H1 (cell line): Measurements from ENCODE around the gene TP53I3. TPM values are rescaled to one million over a fixed set of nuclear protein-coding genes. Genes with fewer than 3 reads are reported as not detected.

Source experiments
- ATF2 ChIP-seq: IDR thresholded peaks from 2 replicates; pipeline ENCODE4 v1.6.1; 2012; ENCODE audit warnings: low read length, inconsistent platforms
- BACH1 ChIP-seq: IDR thresholded peaks from 2 replicates; pipeline ENCODE4 v1.6.1; 2012; ENCODE audit warnings: low read length, improper control_type of control experiment
- BCL11A ChIP-seq, 2 experiments: IDR thresholded peaks; one replicate each; pipeline ENCODE4 v1.6.1; 2011; ENCODE audit warnings: low read depth in 2 of 2, low read length in 2 of 2, mild to moderate bottlenecking in 2 of 2
- CEBPB ChIP-seq: IDR thresholded peaks from 2 replicates; pipeline ENCODE4 v1.6.1; 2012; ENCODE audit warnings: low read depth, low read length
- FOSL1 ChIP-seq: IDR thresholded peaks from 2 replicates; pipeline ENCODE4 v1.6.1; 2011; ENCODE audit warnings: mild to moderate bottlenecking, low read depth, low read length, moderate library complexity; ENCODE audit not compliant: insufficient read depth
- POLR2AphosphoS5 ChIP-seq: IDR thresholded peaks from 2 replicates; pipeline ENCODE4 v1.6.1; 2011; ENCODE audit warnings: low read depth, low read length
- TAF1 ChIP-seq: IDR thresholded peaks from 2 replicates; pipeline ENCODE4 v1.6.1; 2011; ENCODE audit warnings: mild to moderate bottlenecking, low read depth, low read length
- TAF7 ChIP-seq: optimal IDR thresholded peaks from 2 replicates; pipeline ENCODE3; 2011; ENCODE audit warnings: low read depth, mild to moderate bottlenecking, inconsistent platforms, low read length, moderate library complexity, borderline replicate concordance
- YY1 ChIP-seq: IDR thresholded peaks from 2 replicates; pipeline ENCODE4 v1.6.1; 2011; ENCODE audit warnings: low read depth, mild to moderate bottlenecking, low read length
- polyA plus RNA-seq, 7 experiments: library from polyadenylated mRNA; depleted of rRNA in 3 of 7; stranded (reverse) in 5 of 7; unstranded in 2 of 7; fragments of >200 nt in 5 of 7; fragments of 200-250 nt in 2 of 7; gene quantifications; 1 replicate in 5 of 7; 2 replicates in 1 of 7; 4 replicates in 1 of 7; pipeline versions ENCODE4 v1.2.1 to v1.2.3, GENCODE V29; 2011 to 2013; ENCODE audit warnings: missing spikeins in 2 of 7, mixed read lengths in 2 of 7
- total RNA-seq: library from RNA; stranded (reverse); fragmentation: NEBNext Ultra II Directional; extraction: Animal tissue kit (Norgen Biotek cat#: 25700); gene quantifications from 2 replicates; pipeline ENCODE4 v1.2.1, GENCODE V29; 2021

The TP53I3 gene
- total and polyA plus RNA-seq, 2 of the 8 experiments (the other 6 are each of a cell fraction or from before 2014, with no cell fraction given), result 29.4 to 34.5 TPM

- TF ChIP-seq ATF2 (no peak), BACH1 (0 out of 2 replicates have a peak, but pooled peaks have one; percentile 41), CEBPB (no peak), TAF1 (peak; percentile 75), FOSL1 (no peak), YY1 (peak; percentile 84), TAF7 (peak; percentile 25), POLR2AphosphoS5 (peak; percentile 74), BCL11A (IDR thresholded peaks at IDR 0.05; ENCODE audit: low read depth in 2 of 2, low read length in 2 of 2) (no peak)
Observed at GRCh38 chr2:24083567-24084385, 858 bp downstream of the TP53I3 start (continued).
